ENCODE results near the gene CYP24A1. TPM values are rescaled to one million over a fixed set of nuclear protein-coding genes. Genes with fewer than 3 reads are reported as not detected.

CYP24A1 gene
- 48.3 to 76.0 TPM (median 65.1 TPM) in 5 replicates for total RNA-seq (2022; extraction: Qiagen RNA extraction)

DNA sequence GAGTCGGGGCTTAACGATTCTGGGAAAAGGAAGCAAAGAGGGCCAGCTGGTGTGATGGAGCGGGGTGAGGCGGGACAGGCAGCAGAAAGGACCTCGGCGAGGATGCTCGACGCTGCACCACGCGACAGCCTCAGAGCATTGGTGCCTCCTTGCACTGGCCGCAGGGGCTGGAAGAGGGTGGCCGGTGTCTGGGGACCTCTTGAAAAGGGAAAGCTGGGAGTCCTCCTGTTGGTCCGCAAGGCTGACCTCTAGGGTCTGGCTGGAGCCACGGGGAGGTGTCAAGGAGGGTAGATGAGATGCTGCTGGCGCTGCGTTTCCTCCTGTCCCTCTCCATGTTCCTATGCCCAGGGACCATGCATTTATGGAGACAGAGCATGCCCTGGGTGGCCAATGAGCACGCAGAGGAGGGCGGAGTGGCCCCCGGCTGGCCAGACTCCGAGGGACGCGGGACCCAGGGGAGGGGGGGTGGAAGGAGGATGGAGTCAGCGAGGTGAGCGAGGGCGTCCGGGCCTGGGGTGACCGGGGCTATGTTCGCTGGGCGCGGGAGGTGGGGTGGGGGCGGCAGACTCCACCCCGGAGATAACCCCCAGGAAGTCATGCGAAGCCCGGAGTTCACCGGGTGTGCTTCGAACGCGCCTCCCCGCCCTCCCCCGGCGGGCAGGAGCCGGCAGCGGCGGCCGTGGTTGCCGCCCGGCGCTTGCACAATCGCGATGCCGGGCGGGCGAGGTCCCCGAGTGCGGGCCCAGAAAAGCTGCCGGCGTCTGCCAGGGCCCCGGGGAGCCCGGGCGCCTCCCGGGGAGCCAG lies at the start of gene CYP24A1:
TSS of gene CYP24A1 (minus strand) at position 334 of the 804 bp plus-strand sequence. CDS start 407 bp downstream, outside the sequence.

GRCh38 chr20:54207743-54208547 lies 34.2 kb upstream of the CYP24A1 start, which contains the start of gene PFDN4:
TSS of gene PFDN4 (plus strand) at chr20:54208087. CDS start at chr20:54208101, 14 bp downstream.

Other genes with a start within 250 kb of the CYP24A1 start
- 0.37 to 0.66 TPM (median 0.49 TPM) in 5 replicates for gene BCAS1, start 103.4 kb downstream of the CYP24A1 start, total RNA-seq (2022; extraction: Qiagen RNA extraction)
- 35.7 to 52.6 TPM (median 42.7 TPM) in 5 replicates for gene PFDN4, start 34.1 kb upstream of the CYP24A1 start, total RNA-seq (2022; extraction: Qiagen RNA extraction)

All from A549 treated with AZD2906 at 1 μM for 4 hours (cell line).